Hepatocyte (in vitro differentiated cells): ENCODE measurements around the gene ANO7. TPM values are rescaled to one million over a fixed set of nuclear protein-coding genes. Genes with fewer than 3 reads are reported as not detected.
A peak's percentile ranks its signal among the peaks of the same experiment; 100 is the strongest.

Source experiments
- DNase-seq: peaks from one replicate; pipeline ENCODE4 v3.0.0-alpha.2; 2016; ENCODE audit warnings: low spot score
- H2AFZ ChIP-seq: fragments of 200-600 bp; sonication (generic); 2 replicates; pipeline ENCODE4 v1.6.0; 2016; ENCODE audit warnings: antibody characterized with exemption, mild to moderate bottlenecking
- H3K27ac ChIP-seq: fragments of 200-600 bp; sonication (generic); 2 replicates; pipeline ENCODE4 v1.5.1; 2016; ENCODE audit warnings: mild to moderate bottlenecking
- H3K27me3 ChIP-seq: fragments of 200-600 bp; sonication (generic); 2 replicates; pipeline ENCODE4 v1.6.1; 2016
- H3K36me3 ChIP-seq: fragments of 200-600 bp; sonication (generic); replicated peaks from 2 replicates; pipeline ENCODE4 v1.5.1; 2016; ENCODE audit warnings: low read depth; ENCODE audit not compliant: insufficient read depth
- H3K4me1 ChIP-seq: fragments of 200-600 bp; sonication (generic); 2 replicates; pipeline ENCODE4 v1.5.1; 2016; ENCODE audit warnings: mild to moderate bottlenecking, moderate library complexity; ENCODE audit not compliant: insufficient read depth
- H3K4me2 ChIP-seq: fragments of 200-600 bp; sonication (generic); 2 replicates; pipeline ENCODE4 v1.6.0; 2016
- H3K4me3 ChIP-seq: fragments of 200-600 bp; sonication (generic); 2 replicates; pipeline ENCODE4 v1.5.1; 2016; ENCODE audit warnings: mild to moderate bottlenecking
- H3K79me2 ChIP-seq: fragments of 200-600 bp; sonication (generic); 2 replicates; pipeline ENCODE4 v1.6.0; 2017; ENCODE audit warnings: mild to moderate bottlenecking
- H3K9me2 ChIP-seq: fragments of 200-600 bp; sonication (generic); replicated peaks from 2 replicates; pipeline ENCODE4 v1.6.0; 2017; ENCODE audit warnings: mild to moderate bottlenecking; ENCODE audit not compliant: insufficient read depth
- H3K9me3 ChIP-seq: fragments of 200-600 bp; sonication (generic); 2 replicates; pipeline ENCODE4 v1.5.1; 2016; ENCODE audit warnings: low read depth, mild to moderate bottlenecking
- H4K20me1 ChIP-seq: fragments of 200-600 bp; sonication (generic); 2 replicates; pipeline ENCODE4 v1.6.0; 2016; ENCODE audit warnings: mild to moderate bottlenecking; ENCODE audit not compliant: insufficient read depth, poor library complexity, severe bottlenecking
- CTCF ChIP-seq: fragments of 200-600 bp; sonication (generic); IDR thresholded peaks from 2 replicates; pipeline ENCODE4 v1.5.1; 2016; ENCODE audit warnings: antibody characterized with exemption, mild to moderate bottlenecking; ENCODE audit not compliant: poor library complexity
- EZH2 ChIP-seq: fragments of 200-600 bp; sonication (generic); IDR thresholded peaks from 2 replicates; pipeline ENCODE4 v1.6.1; 2016; ENCODE audit warnings: antibody characterized with exemption, mild to moderate bottlenecking, borderline replicate concordance
- EZH2phosphoT487 ChIP-seq: fragments of 200-600 bp; sonication (generic); IDR thresholded peaks from one replicate; pipeline ENCODE4 v1.6.1; 2018; ENCODE audit warnings: antibody characterized with exemption, mild to moderate bottlenecking, low read depth, moderate library complexity; ENCODE audit not compliant: unreplicated experiment, severe bottlenecking
- WGBS: methylation state at CpG from one replicate; pipeline ENCODE4 v1.1.6; 2016; ENCODE audit warnings: low lambda C conversion rate; ENCODE audit errors: missing lambda C conversion rate; 5-methylcytosine and 5-hydroxymethylcytosine counted together
- polyA plus RNA-seq: library from polyadenylated mRNA; unstranded; fragments of >200 nt; fragmentation: Nextera tagmentation; extraction: Ambion mirVana; gene quantifications from 2 replicates; pipeline ENCODE4 v1.2.1, GENCODE V29; 2016
- total RNA-seq: library from RNA; depleted of rRNA; stranded (reverse); fragments of >200 nt; gene quantifications from 2 replicates; pipeline ENCODE4 v1.2.3, GENCODE V29; 2014

Gene ANO7
- total and polyA plus RNA-seq, 2 experiments from 2014 or later = 1.00 to 1.4 TPM

GRCh38 chr2:241189093-241189855, 797 bp downstream of the ANO7 start:
- no peak overlapping the region for H3K27ac ChIP-seq
- no peak for TF ChIP-seq EZH2phosphoT487
- no peak for TF ChIP-seq CTCF
- no peak for TF ChIP-seq EZH2
- H3K27me3 ChIP-seq = no peaks in the 10 kb centered on the region
- no peaks in the 10 kb centered on the region for H3K36me3 ChIP-seq
- H3K4me1 ChIP-seq = peaks cover 4% of the 10 kb centered on the region
- H3K9me3 ChIP-seq = no peaks in the 10 kb centered on the region
- peak; percentile 2 for DNase-seq
- H2AFZ ChIP-seq = no peak overlapping the region
- no peak overlapping the region for H3K4me2 ChIP-seq
- 94% methylated on average over 28 of the region's 32 CpGs for WGBS
- H3K79me2 ChIP-seq = no peaks in the 10 kb centered on the region
- no peak overlapping the region for H3K4me3 ChIP-seq
- H4K20me1 ChIP-seq = no peaks in the 10 kb centered on the region
- no peaks in the 10 kb centered on the region for H3K9me2 ChIP-seq

GRCh38 chr2:241189856-241190201, 1.4 kb downstream of the ANO7 start:
- H3K4me3 ChIP-seq = no peak overlapping the region
- H3K36me3 ChIP-seq = no peaks in the 10 kb centered on the region
- H3K9me2 ChIP-seq = no peaks in the 10 kb centered on the region
- H4K20me1 ChIP-seq = no peaks in the 10 kb centered on the region
- H3K79me2 ChIP-seq = no peaks in the 10 kb centered on the region
- peaks cover 4% of the 10 kb centered on the region for H3K4me1 ChIP-seq
- no peaks in the 10 kb centered on the region for H3K27me3 ChIP-seq
- 89% methylated on average over 13 of the region's 15 CpGs for WGBS
- no peak overlapping the region for H2AFZ ChIP-seq
- TF ChIP-seq CTCF (no peak), EZH2 (no peak), EZH2phosphoT487 (no peak)
- H3K27ac ChIP-seq = no peak overlapping the region
- H3K4me2 ChIP-seq = no peak overlapping the region
- DNase-seq = no peak
- H3K9me3 ChIP-seq = no peaks in the 10 kb centered on the region

- no peaks in the 10 kb centered on the region for H3K27me3 ChIP-seq
- H4K20me1 ChIP-seq = no peaks in the 10 kb centered on the region
- peaks cover 4% of the 10 kb centered on the region for H3K4me1 ChIP-seq
- TF ChIP-seq EZH2phosphoT487 = no peak
- no peak for TF ChIP-seq EZH2
- TF ChIP-seq CTCF = no peak
- H3K9me3 ChIP-seq = no peaks in the 10 kb centered on the region
- no peaks in the 10 kb centered on the region for H3K9me2 ChIP-seq
- H2AFZ ChIP-seq = no peak overlapping the region
- no peak for DNase-seq
- H3K79me2 ChIP-seq = no peaks in the 10 kb centered on the region
- no peaks in the 10 kb centered on the region for H3K36me3 ChIP-seq
- H3K4me2 ChIP-seq = no peak overlapping the region
- 88% methylated on average over 19 of the region's 19 CpGs for WGBS
- no peak overlapping the region for H3K27ac ChIP-seq
- H3K4me3 ChIP-seq = no peak overlapping the region
Observed at GRCh38 chr2:241190291-241190981, 2.0 kb downstream of the ANO7 start.
